K562 (cell line): ENCODE measurements around the gene PMVK. TPM values are rescaled to one million over a fixed set of nuclear protein-coding genes. Genes with fewer than 3 reads are reported as not detected.
A peak's percentile ranks its signal among the peaks of the same experiment; 100 is the strongest.

Experiments used
- ATF7 ChIP-seq: fragments of 450-650 bp; IDR thresholded peaks from 2 replicates; pipeline ENCODE4 v1.7.1; 2014; ENCODE audit warnings: mild to moderate bottlenecking, moderate library complexity
- HDAC2 ChIP-seq: fragments of 450-650 bp; IDR thresholded peaks from 2 replicates; pipeline ENCODE4 v1.6.1; 2016; ENCODE audit warnings: mild to moderate bottlenecking
- HIVEP1 ChIP-seq: fragments of 250-450 bp; sonication (Bioruptor Pico); IDR thresholded peaks from 2 replicates; pipeline ENCODE4 v1.4.0; 2020; ENCODE audit warnings: mild to moderate bottlenecking
- LEF1 ChIP-seq: fragments of 450-650 bp; IDR thresholded peaks from 2 replicates; pipeline ENCODE4 v1.6.1; 2016; ENCODE audit warnings: mild to moderate bottlenecking
- NELFE ChIP-seq: IDR thresholded peaks from 2 replicates; pipeline ENCODE4 v1.6.1; 2011; ENCODE audit warnings: mild to moderate bottlenecking; ENCODE audit not compliant: insufficient read depth, insufficient read length
- PHB ChIP-seq: fragments of 250-450 bp; sonication (Bioruptor Pico); IDR thresholded peaks from 2 replicates; pipeline ENCODE4 v1.5.0; 2021
- RNF2 ChIP-seq: sonication (generic); IDR thresholded peaks from 2 replicates; pipeline ENCODE4 v1.6.1; 2016
- TAF1 ChIP-seq: IDR thresholded peaks from 2 replicates; pipeline ENCODE4 v1.6.1; 2011; ENCODE audit warnings: mild to moderate bottlenecking, low read length, moderate library complexity; ENCODE audit not compliant: insufficient read depth, control insufficient read depth, severe bottlenecking; ENCODE audit errors: extremely low read depth
- ZSCAN29 ChIP-seq: fragments of 450-650 bp; IDR thresholded peaks from 2 replicates; pipeline ENCODE4 v1.6.1; 2017
- polyA plus RNA-seq, 8 experiments: library from polyadenylated mRNA; depleted of rRNA in 4 of 8; stranded (reverse) in 5 of 8; unstranded in 3 of 8; fragments of >200 nt; fragmentation: Nextera tagmentation in 2 of 8; fragmentation: Illumina TruSeq in 1 of 8; extraction: Ambion mirVana in 2 of 8; extraction: Trizol in 1 of 8; gene quantifications; 2 replicates each; pipeline versions ENCODE4 v1.2.1 to v1.2.3, GENCODE V29; 2011 to 2014; ENCODE audit warnings: inconsistent platforms in 1 of 8, missing spikeins in 1 of 8
- total RNA-seq, 7 experiments: library from RNA; depleted of rRNA in 6 of 7; stranded (reverse); fragments of >200 nt in 6 of 7; fragmentation: Illumina TruSeq in 2 of 7; extraction: Trizol in 2 of 7; gene quantifications; 2 replicates each; pipeline versions ENCODE4 v1.2.1 to v1.2.3, GENCODE V29; 2011 to 2021; ENCODE audit warnings: low replicate concordance in 1 of 7
- TF ChIP-seq, protein P1 (sequence below): fragments of 450-650 bp; IDR thresholded peaks from one replicate; pipeline ENCODE4 v1.6.1; 2018; ENCODE audit warnings: mild to moderate bottlenecking, moderate library complexity; ENCODE audit not compliant: partially characterized antibody
- TF ChIP-seq, protein P2 (sequence below), 2 experiments: IDR thresholded peaks; 2 replicates each; pipeline ENCODE4 v1.6.1; 2012; ENCODE audit warnings: improper control_type of control experiment in 2 of 2, low read depth in 2 of 2, low read length in 2 of 2, borderline replicate concordance in 1 of 2
- TF ChIP-seq, protein P3 (sequence below): sonication (generic); formaldehyde crosslinking; IDR thresholded peaks from 2 replicates; pipeline ENCODE4 v1.8.0; 2022; ENCODE audit warnings: missing genetic modification reagents, mild to moderate bottlenecking, moderate library complexity, borderline replicate concordance
- TF ChIP-seq, protein P4 (sequence below): fragments of 250-450 bp; sonication (Bioruptor Pico); IDR thresholded peaks from 2 replicates; pipeline ENCODE4 v1.5.0; 2021
- TF ChIP-seq, protein P5 (sequence below): fragments of 250-450 bp; sonication (Bioruptor Pico); IDR thresholded peaks from 2 replicates; pipeline ENCODE4 v1.5.0; 2021; ENCODE audit warnings: mild to moderate bottlenecking, moderate library complexity
- TF ChIP-seq, protein P6 (sequence below): fragments of 250-450 bp; sonication (Bioruptor Pico); IDR thresholded peaks from 2 replicates; pipeline ENCODE4 v1.4.0; 2020; ENCODE audit warnings: mild to moderate bottlenecking, moderate library complexity, borderline replicate concordance

PMVK gene
- total and polyA plus RNA-seq, 9 of the 15 experiments (the other 6 are each of a cell fraction or from before 2014, with no cell fraction given), result 1.1 to 15.3 (median 6.3) TPM

DNA sequence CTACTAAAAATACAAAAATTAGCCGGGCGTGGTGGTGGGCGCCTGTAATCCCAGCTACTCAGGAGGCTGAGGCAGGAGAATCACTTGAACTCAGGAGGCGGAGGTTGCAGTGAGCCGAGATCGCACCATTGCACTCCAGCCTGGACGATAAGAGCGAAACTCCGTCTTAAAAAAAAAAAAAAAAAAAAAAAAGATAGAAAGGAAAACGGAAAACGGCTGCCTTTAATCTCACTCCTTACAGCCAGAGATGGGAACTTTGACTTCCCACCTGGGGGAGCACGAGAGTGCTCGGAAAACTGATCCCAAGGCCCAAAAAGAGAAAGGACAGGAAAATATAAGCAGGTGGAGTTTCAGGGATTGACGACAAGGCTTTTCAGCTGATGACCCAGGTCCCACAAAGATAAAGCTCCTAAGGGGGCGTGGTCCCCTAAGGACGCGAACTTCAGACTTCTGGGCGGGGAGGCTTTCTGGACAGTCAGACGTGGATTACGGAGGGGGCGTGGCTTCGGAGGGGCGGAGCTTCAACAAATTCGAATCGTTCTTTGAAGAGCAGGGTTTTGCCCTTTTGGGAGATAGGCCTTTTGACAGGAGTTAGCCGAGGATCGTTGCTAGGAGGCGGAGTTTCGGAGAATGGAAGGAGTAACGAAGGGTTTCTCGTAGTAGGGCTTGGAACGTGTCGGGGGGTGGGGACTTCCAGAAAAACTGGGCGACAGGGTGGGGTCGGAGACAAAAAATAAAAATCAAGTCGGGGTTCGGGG is 37.0 kb upstream of the PMVK start (continued):
- TF ChIP-seq ATF7 (peak; percentile 65), NELFE (no peak), TAF1 (peak; percentile 72), ZSCAN29 (peak; percentile 97), LEF1 (peak; percentile 12; the same call in 1 of the 2 replicates), PHB (no peak), HIVEP1 (CRISPR knock-in tag) (no peak), HDAC2 (no peak), RNF2 (no peak; the same call in 1 of the 2 replicates)
- TF ChIP-seq, protein P1, sequence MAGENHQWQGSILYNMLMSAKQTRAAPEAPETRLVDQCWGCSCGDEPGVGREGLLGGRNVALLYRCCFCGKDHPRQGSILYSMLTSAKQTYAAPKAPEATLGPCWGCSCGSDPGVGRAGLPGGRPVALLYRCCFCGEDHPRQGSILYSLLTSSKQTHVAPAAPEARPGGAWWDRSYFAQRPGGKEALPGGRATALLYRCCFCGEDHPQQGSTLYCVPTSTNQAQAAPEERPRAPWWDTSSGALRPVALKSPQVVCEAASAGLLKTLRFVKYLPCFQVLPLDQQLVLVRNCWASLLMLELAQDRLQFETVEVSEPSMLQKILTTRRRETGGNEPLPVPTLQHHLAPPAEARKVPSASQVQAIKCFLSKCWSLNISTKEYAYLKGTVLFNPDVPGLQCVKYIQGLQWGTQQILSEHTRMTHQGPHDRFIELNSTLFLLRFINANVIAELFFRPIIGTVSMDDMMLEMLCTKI, result no peak
- TF ChIP-seq, protein P2, sequence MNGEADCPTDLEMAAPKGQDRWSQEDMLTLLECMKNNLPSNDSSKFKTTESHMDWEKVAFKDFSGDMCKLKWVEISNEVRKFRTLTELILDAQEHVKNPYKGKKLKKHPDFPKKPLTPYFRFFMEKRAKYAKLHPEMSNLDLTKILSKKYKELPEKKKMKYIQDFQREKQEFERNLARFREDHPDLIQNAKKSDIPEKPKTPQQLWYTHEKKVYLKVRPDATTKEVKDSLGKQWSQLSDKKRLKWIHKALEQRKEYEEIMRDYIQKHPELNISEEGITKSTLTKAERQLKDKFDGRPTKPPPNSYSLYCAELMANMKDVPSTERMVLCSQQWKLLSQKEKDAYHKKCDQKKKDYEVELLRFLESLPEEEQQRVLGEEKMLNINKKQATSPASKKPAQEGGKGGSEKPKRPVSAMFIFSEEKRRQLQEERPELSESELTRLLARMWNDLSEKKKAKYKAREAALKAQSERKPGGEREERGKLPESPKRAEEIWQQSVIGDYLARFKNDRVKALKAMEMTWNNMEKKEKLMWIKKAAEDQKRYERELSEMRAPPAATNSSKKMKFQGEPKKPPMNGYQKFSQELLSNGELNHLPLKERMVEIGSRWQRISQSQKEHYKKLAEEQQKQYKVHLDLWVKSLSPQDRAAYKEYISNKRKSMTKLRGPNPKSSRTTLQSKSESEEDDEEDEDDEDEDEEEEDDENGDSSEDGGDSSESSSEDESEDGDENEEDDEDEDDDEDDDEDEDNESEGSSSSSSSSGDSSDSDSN (IDR thresholded peaks at IDR 0.05; ENCODE audit: borderline replicate concordance in 1 of 2, low read depth in 2 of 2, low read length in 2 of 2), result 0 out of 4 replicates have a peak, but pooled peaks of 1 of the 2 experiments have one; percentile 12
- TF ChIP-seq, protein P3, sequence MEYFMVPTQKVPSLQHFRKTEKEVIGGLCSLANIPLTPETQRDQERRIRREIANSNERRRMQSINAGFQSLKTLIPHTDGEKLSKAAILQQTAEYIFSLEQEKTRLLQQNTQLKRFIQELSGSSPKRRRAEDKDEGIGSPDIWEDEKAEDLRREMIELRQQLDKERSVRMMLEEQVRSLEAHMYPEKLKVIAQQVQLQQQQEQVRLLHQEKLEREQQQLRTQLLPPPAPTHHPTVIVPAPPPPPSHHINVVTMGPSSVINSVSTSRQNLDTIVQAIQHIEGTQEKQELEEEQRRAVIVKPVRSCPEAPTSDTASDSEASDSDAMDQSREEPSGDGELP (CRISPR knock-in tag), result peak; percentile 97
- TF ChIP-seq, protein P4, sequence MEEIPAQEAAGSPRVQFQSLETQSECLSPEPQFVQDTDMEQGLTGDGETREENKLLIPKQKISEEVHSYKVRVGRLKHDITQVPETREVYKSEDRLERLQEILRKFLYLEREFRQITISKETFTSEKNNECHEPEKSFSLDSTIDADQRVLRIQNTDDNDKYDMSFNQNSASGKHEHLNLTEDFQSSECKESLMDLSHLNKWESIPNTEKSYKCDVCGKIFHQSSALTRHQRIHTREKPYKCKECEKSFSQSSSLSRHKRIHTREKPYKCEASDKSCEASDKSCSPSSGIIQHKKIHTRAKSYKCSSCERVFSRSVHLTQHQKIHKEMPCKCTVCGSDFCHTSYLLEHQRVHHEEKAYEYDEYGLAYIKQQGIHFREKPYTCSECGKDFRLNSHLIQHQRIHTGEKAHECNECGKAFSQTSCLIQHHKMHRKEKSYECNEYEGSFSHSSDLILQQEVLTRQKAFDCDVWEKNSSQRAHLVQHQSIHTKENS, result no peak
- TF ChIP-seq, protein P5, sequence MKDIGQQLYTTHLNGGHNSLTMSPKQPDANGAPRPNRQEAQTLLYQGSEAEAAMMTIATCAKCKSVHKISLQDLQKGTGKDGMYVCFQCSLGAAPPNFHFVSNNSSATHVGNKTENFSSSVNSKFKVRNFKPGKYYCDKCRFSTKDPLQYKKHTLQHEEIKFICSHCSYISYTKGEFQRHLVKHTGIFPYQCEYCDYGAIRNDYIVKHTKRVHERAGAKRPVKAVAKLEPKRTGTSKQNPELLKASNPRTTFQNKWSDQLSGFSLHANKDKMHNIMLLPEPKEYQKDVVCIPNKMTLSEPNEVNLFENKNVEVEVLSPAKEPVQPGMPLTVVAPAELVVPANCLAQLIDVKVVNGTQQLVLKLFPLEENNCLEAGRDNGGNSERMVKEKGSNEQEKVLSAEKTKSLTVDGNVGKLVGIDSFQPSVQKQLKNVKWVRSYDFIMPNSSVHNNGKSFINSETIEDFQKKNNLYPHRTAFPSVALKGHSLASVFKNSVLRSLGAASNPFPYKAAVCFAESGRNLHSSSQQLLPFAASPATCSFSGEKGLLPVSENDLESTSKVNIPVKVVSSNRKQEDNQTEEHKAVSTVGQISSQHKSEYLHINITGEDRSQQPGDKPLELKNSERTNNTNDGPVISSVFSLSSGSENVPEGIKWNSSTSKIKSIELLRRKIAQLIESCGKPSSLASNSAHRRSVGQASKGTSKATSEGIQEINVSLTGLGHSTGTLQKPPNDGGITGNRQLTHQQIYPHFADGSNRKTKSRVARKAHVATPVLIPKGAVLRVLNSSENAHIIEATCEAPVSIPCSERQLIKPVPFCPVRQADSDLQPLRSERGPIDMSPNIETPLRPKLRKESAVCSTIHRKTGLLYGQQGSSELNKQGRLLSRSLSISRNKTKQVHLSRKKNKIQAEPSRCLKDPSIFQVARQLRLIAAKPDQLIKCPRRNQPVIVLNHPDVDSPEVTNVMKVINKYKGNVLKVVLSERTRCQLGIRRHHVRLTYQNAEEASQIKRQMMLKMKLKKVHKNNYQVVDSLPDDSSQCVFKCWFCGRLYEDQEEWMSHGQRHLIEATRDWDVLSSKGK (CRISPR knock-in tag), result no peak
- TF ChIP-seq, protein P6, sequence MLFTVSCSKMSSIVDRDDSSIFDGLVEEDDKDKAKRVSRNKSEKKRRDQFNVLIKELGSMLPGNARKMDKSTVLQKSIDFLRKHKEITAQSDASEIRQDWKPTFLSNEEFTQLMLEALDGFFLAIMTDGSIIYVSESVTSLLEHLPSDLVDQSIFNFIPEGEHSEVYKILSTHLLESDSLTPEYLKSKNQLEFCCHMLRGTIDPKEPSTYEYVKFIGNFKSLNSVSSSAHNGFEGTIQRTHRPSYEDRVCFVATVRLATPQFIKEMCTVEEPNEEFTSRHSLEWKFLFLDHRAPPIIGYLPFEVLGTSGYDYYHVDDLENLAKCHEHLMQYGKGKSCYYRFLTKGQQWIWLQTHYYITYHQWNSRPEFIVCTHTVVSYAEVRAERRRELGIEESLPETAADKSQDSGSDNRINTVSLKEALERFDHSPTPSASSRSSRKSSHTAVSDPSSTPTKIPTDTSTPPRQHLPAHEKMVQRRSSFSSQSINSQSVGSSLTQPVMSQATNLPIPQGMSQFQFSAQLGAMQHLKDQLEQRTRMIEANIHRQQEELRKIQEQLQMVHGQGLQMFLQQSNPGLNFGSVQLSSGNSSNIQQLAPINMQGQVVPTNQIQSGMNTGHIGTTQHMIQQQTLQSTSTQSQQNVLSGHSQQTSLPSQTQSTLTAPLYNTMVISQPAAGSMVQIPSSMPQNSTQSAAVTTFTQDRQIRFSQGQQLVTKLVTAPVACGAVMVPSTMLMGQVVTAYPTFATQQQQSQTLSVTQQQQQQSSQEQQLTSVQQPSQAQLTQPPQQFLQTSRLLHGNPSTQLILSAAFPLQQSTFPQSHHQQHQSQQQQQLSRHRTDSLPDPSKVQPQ, result no peak
